Stomach (tissue), 9 donors: Measurements from ENCODE around the gene KCTD17. TPM values are rescaled to one million over a fixed set of nuclear protein-coding genes. Genes with fewer than 3 reads are reported as not detected.

Source experiments
- DNase-seq, 2 donors: peaks; one replicate each; pipeline versions ENCODE4 v3.0.0 to v3.0.0-alpha.2; 2013 to 2019
- H3K27ac ChIP-seq, 5 donors: fragments of 200-600 bp in 4 of 5; sonication (generic) in 4 of 5; one replicate each; pipeline ENCODE4 v1.5.1; 2013 to 2019; ENCODE audit warnings: mild to moderate bottlenecking in 1 of 5, moderate library complexity in 1 of 5
- H3K27me3 ChIP-seq, 3 donors: fragments of 200-600 bp; sonication (generic); one replicate each; pipeline ENCODE4 v1.5.1; 2017 to 2019; ENCODE audit warnings: mixed run types in 1 of 3
- H3K36me3 ChIP-seq, 4 donors: fragments of 200-600 bp; sonication (generic); 1 replicate in 3 of 4; 2 replicates in 1 of 4; pipeline ENCODE4 v1.5.1; 2016 to 2019
- H3K4me1 ChIP-seq, 4 donors: fragments of 200-600 bp; sonication (generic); one replicate each; pipeline ENCODE4 v1.5.1; 2016 to 2019
- H3K4me3 ChIP-seq, 4 donors: fragments of 200-600 bp; sonication (generic) in 3 of 4; one replicate each; pipeline ENCODE4 v1.5.1; 2016 to 2019; ENCODE audit warnings: mild to moderate bottlenecking in 1 of 4
- H3K9me3 ChIP-seq, 4 donors: fragments of 200-600 bp; sonication (generic); one replicate each; pipeline ENCODE4 v1.5.1; 2016 to 2019
- EP300 ChIP-seq: sonication (generic); formaldehyde crosslinking; IDR thresholded peaks from one replicate; pipeline ENCODE4 v1.6.1; 2017; ENCODE audit warnings: antibody characterized with exemption
- POLR2A ChIP-seq, 4 donors: fragments of 450-650 bp; IDR thresholded peaks; one replicate each; pipeline ENCODE4 v1.6.1; 2016; ENCODE audit warnings: antibody characterized with exemption in 4 of 4, control low read depth in 2 of 4, mild to moderate bottlenecking in 1 of 4, moderate library complexity in 1 of 4
- POLR2AphosphoS5 ChIP-seq, 3 donors: sonication (generic); formaldehyde crosslinking; IDR thresholded peaks; one replicate each; pipeline ENCODE4 v1.6.1; 2016; ENCODE audit warnings: antibody characterized with exemption in 3 of 3
- WGBS, 5 donors: extraction: QIAGEN DNeasy Blood & Tissue Kit in 3 of 5; methylation state at CpG; one replicate each; pipeline versions ENCODE4 v1.1.5 to v1.1.7; 2013 to 2018; 5-methylcytosine and 5-hydroxymethylcytosine counted together
- intact Hi-C: fragments of 100-400 bp; cut with DNase I; formaldehyde crosslinking; loops from one replicate; pipeline ENCODE4 v1.15.1; 2023; ENCODE audit warnings: low total_unique reads
- polyA plus RNA-seq, 3 donors: library from polyadenylated mRNA; stranded (reverse); fragments of 200-250 nt; gene quantifications; one replicate each; pipeline ENCODE4 v1.2.3, GENCODE V29; 2013
- total RNA-seq, 5 donors: library from RNA; depleted of rRNA; stranded (reverse); fragments of >200 nt; gene quantifications; one replicate each; pipeline versions ENCODE4 v1.1.0 to v1.2.3, GENCODE V29; 2014 to 2016
- TF ChIP-seq, protein P1 (sequence below), 7 experiments: fragments of 450-650 bp in 4 of 7; fragments of 200-600 bp in 3 of 7; sonication (generic) in 3 of 7; IDR thresholded peaks; one replicate each; pipeline ENCODE4 v1.5.1; 2016 to 2019; ENCODE audit warnings: antibody characterized with exemption in 7 of 7, control low read depth in 2 of 7, mild to moderate bottlenecking in 1 of 7
- donor health status: healthy with polysubstance abuse.
- donor health status: Bipolar disorder and iron deficiency.
- donor health status: healthy.

The KCTD17 gene
- total and polyA plus RNA-seq, 8 donors: 1.8 to 82.8 (median 9.2) TPM

DNA sequence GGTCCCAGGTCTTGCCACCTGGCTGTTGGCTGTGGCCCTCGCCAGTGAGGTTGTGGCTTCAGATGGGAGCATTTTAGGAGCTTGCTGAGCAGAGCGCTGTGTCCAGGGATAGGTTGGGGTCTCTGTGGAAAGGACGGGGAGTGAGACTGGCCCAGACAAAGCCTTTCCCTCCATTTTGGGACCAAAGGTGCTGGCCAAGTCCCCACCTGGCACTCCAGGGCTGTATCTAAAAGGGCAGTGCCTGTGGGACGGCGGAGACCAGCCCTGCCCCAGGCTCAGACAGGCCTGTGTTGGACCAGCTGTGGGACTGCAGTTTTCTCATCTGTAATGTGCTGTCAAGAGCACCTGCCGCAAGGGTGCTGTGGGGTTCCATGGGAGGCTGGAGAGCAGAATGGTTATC is 5.0 kb upstream of the KCTD17 start:
- TF ChIP-seq EP300 (no peak), POLR2A (IDR thresholded peaks at IDR 0.05) (no peak), POLR2AphosphoS5 (IDR thresholded peaks at IDR 0.05) (no peak)
- TF ChIP-seq, protein P1, sequence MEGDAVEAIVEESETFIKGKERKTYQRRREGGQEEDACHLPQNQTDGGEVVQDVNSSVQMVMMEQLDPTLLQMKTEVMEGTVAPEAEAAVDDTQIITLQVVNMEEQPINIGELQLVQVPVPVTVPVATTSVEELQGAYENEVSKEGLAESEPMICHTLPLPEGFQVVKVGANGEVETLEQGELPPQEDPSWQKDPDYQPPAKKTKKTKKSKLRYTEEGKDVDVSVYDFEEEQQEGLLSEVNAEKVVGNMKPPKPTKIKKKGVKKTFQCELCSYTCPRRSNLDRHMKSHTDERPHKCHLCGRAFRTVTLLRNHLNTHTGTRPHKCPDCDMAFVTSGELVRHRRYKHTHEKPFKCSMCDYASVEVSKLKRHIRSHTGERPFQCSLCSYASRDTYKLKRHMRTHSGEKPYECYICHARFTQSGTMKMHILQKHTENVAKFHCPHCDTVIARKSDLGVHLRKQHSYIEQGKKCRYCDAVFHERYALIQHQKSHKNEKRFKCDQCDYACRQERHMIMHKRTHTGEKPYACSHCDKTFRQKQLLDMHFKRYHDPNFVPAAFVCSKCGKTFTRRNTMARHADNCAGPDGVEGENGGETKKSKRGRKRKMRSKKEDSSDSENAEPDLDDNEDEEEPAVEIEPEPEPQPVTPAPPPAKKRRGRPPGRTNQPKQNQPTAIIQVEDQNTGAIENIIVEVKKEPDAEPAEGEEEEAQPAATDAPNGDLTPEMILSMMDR (IDR thresholded peaks at IDR 0.05): no peak
- no peak overlapping the region for H3K27ac ChIP-seq
- H3K27me3 ChIP-seq: peaks cover 0 to 9% (median 0%) of the 10 kb centered on the region in 3 donors
- no peaks in the 10 kb centered on the region for H3K9me3 ChIP-seq
- WGBS, 5 donors: 84 to 92% (median 88%) methylated on average over 6 of the region's 6 CpGs
- intact Hi-C loops: no loop called here
- no peaks in the 10 kb centered on the region for H3K36me3 ChIP-seq
- no peak for DNase-seq
- peaks cover 7 to 32% (median 16%) of the 10 kb centered on the region in 4 donors for H3K4me1 ChIP-seq
- H3K4me3 ChIP-seq: no peak overlapping the region

DNA sequence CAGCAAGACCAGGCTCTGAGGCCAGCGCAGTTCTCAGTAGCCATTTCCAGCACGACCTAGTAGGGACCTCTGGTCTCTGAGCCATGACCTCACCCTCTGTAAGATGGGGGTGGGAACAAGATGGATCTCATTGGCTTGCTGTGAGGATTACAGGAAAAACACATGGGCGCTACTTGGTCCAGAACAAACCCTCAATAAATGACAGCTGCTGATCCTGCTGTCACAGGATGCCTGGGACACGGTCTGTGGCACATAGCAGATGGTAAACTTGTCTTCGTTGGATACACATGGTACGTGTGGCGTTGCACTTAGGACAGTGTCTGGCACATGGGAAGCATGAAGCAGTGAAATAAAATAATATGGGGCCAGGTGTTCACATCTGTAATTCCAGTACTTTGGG is 4.5 kb upstream of the KCTD17 start:
- Histone ChIP-seq H3K4me1 (peaks cover 11 to 36% (median 20%) of the 10 kb centered on the region in 4 donors), H3K36me3 (no peaks in the 10 kb centered on the region), H3K9me3 (no peaks in the 10 kb centered on the region), H3K27ac (no peak overlapping the region), H3K4me3 (no peak overlapping the region), H3K27me3 (peaks cover 0 to 13% (median 0%) of the 10 kb centered on the region in 3 donors)
- 86 to 92% (median 89%) methylated on average over 7 of the region's 7 CpGs for WGBS, 5 donors
- intact Hi-C loops: no loop called here
- no peak for DNase-seq
- TF ChIP-seq EP300 (no peak), POLR2AphosphoS5 (IDR thresholded peaks at IDR 0.05) (no peak), POLR2A (IDR thresholded peaks at IDR 0.05) (no peak)
- TF ChIP-seq, protein P1 (IDR thresholded peaks at IDR 0.05): no peak

DNA sequence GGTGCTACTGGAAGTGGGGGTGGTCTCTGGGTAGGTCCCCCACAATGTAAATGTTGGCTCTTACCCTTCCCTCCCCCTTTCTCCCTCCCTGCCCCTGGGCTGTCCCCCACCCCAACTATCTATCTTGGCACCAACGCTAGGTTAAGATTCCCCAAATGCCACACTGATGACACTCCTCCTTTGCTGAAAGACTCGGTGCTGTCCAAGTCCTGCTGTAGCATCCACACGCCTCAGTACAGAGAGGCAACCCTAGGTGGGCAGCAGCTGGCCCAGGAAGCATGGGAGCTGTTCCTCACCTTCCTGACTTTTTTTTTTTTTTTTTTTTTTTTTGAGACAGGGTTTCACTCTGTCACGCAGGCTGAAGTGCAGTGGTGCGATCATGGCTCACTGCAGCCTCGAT is 3.4 kb upstream of the KCTD17 start:
- 84 to 90% (median 86%) methylated on average over 6 of the region's 6 CpGs for WGBS, 5 donors
- H3K36me3 ChIP-seq: no peaks in the 10 kb centered on the region
- H3K9me3 ChIP-seq: no peaks in the 10 kb centered on the region
- intact Hi-C loops: no loop called here
- H3K4me1 ChIP-seq: peaks cover 22 to 44% (median 29%) of the 10 kb centered on the region in 4 donors
- peaks cover 0 to 16% (median 0%) of the 10 kb centered on the region in 3 donors for H3K27me3 ChIP-seq
- no peak for DNase-seq
- H3K27ac ChIP-seq: no peak overlapping the region
- TF ChIP-seq POLR2AphosphoS5 (IDR thresholded peaks at IDR 0.05): no peak
- no peak for TF ChIP-seq POLR2A (IDR thresholded peaks at IDR 0.05)
- TF ChIP-seq EP300: no peak
- no peak overlapping the region for H3K4me3 ChIP-seq

DNA sequence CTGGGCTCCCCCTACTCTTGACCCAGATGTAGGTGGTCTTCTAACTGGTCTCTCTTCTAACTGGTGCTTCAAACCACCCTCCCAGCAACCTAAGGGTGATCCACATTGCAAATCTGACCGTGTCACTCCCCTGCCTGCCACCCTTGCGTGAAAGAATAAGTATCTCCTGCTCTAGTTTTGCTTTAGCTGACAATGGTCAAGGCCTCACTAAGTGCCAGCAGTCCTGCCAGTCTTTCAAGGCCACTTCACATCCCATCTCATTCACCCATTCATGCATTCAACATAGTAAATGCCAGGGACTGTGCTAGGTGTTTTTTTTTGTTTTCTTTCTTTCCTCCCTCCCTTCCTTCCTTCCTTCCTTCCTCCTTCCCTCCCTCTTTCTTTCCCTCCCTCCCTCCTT is 2.3 kb upstream of the KCTD17 start:
- WGBS, 5 donors: 63 to 87% (median 80%) methylated on average over 2 of the region's 2 CpGs
- TF ChIP-seq, protein P1 (IDR thresholded peaks at IDR 0.05): no peak
- TF ChIP-seq POLR2A (IDR thresholded peaks at IDR 0.05): no peak
- TF ChIP-seq EP300: no peak
- TF ChIP-seq POLR2AphosphoS5 (IDR thresholded peaks at IDR 0.05): no peak
- Histone ChIP-seq H3K9me3 (no peaks in the 10 kb centered on the region), H3K36me3 (peaks cover 0 to 10% (median 2%) of the 10 kb centered on the region in 4 donors), H3K4me3 (no peak overlapping the region), H3K4me1 (peaks cover 23 to 44% (median 26%) of the 10 kb centered on the region in 4 donors), H3K27me3 (peaks cover 0 to 13% (median 0%) of the 10 kb centered on the region in 3 donors), H3K27ac (no peak overlapping the region)
- no peak for DNase-seq
- intact Hi-C loops: no loop called here

DNA sequence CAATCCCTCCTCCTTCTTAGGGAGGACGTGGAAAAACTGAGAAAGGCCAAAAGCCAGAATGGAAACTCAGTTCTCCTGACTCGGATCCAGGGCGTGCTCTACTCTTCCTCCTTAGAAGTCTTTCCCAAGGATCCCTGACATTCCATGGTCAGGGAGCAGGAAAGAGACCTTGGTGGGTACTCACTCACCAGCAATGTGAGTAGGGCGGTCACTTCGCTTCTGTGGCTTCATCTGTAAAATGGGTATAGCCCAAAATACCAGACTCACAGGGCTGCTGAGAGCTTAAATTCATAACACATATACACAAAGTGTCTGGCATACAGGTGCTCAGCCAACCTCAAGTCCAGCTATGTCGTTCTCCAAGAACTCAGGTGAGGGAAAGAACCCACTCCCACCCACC is 629 bp upstream of the KCTD17 start:
- intact Hi-C loops: no loop called here
- H3K9me3 ChIP-seq: no peaks in the 10 kb centered on the region
- peak overlapping the region in 2 of 4 donors; percentile 66 to 87 for H3K4me3 ChIP-seq
- WGBS, 5 donors: 64 to 82% (median 76%) methylated on average over 4 to 6 of the region's 6 CpGs
- no peak for DNase-seq
- peaks cover 23 to 37% (median 25%) of the 10 kb centered on the region in 4 donors for H3K4me1 ChIP-seq
- H3K36me3 ChIP-seq: peaks cover 0 to 24% (median 15%) of the 10 kb centered on the region in 4 donors
- peak overlapping the region in 1 of 5 donors; percentile 36 for H3K27ac ChIP-seq
- peaks cover 0 to 13% (median 0%) of the 10 kb centered on the region in 3 donors for H3K27me3 ChIP-seq
- TF ChIP-seq POLR2A (IDR thresholded peaks at IDR 0.05) (no peak), EP300 (no peak)
